Liver (tissue), 9 donors: ENCODE results near the gene CA10. TPM values are rescaled to one million over a fixed set of nuclear protein-coding genes. Genes with fewer than 3 reads are reported as not detected.

Experiments
- DNase-seq: peaks from one replicate; pipeline ENCODE4 v3.0.0-alpha.2; 2017; ENCODE audit warnings: low spot score
- H3K27ac ChIP-seq, 2 donors: one replicate each; pipeline ENCODE4 v1.7.0; 2013; ENCODE audit warnings: inconsistent platforms in 2 of 2, low read length in 2 of 2, control low read depth in 1 of 2, low read depth in 1 of 2, mild to moderate bottlenecking in 1 of 2
- H3K27me3 ChIP-seq, 4 donors: one replicate each; pipeline versions ENCODE4 v1.6.1 to v1.7.0; 2013; ENCODE audit warnings: low read length in 3 of 4, inconsistent platforms in 1 of 4, mild to moderate bottlenecking in 1 of 4, moderate library complexity in 1 of 4; ENCODE audit not compliant: control insufficient read depth in 4 of 4, insufficient read depth in 4 of 4
- H3K36me3 ChIP-seq, 4 donors: one replicate each; pipeline versions ENCODE4 v1.6.1 to v1.7.0; 2013; ENCODE audit warnings: low read length in 3 of 4, mild to moderate bottlenecking in 3 of 4, low read depth in 1 of 4, moderate library complexity in 1 of 4; ENCODE audit not compliant: control insufficient read depth in 4 of 4, insufficient read depth in 3 of 4
- H3K4me1 ChIP-seq, 4 donors: one replicate each; pipeline versions ENCODE4 v1.6.1 to v1.7.0; 2013; ENCODE audit warnings: low read length in 3 of 4, mild to moderate bottlenecking in 3 of 4, moderate library complexity in 1 of 4; ENCODE audit not compliant: control insufficient read depth in 4 of 4, insufficient read depth in 4 of 4
- H3K4me3 ChIP-seq, 3 donors: one replicate each; pipeline versions ENCODE4 v1.6.1 to v1.7.0; 2013; ENCODE audit warnings: low read length in 3 of 3, control low read depth in 1 of 3, low read depth in 1 of 3, mild to moderate bottlenecking in 1 of 3
- H3K9ac ChIP-seq, 2 donors: one replicate each; pipeline ENCODE4 v1.7.0; 2013; ENCODE audit warnings: low read length in 2 of 2, mild to moderate bottlenecking in 2 of 2, moderate library complexity in 2 of 2, control low read depth in 1 of 2, low read depth in 1 of 2
- H3K9me3 ChIP-seq, 4 donors: one replicate each; pipeline versions ENCODE4 v1.6.1 to v1.7.0; 2013; ENCODE audit warnings: low read length in 3 of 4; ENCODE audit not compliant: control insufficient read depth in 4 of 4
- FOXA1 ChIP-seq: IDR thresholded peaks from 2 replicates; pipeline ENCODE4 v1.6.1; 2016; ENCODE audit warnings: antibody characterized with exemption
- FOXA2 ChIP-seq: IDR thresholded peaks from 2 replicates; pipeline ENCODE4 v1.6.1; 2016; ENCODE audit warnings: antibody characterized with exemption
- GABPA ChIP-seq, 2 donors: IDR thresholded peaks in 1 of 2; conservative IDR thresholded peaks in 1 of 2; 2 replicates each; pipeline ENCODE4 v1.6.1; 2016; ENCODE audit warnings: antibody characterized with exemption in 2 of 2, mild to moderate bottlenecking in 1 of 2, moderate library complexity in 1 of 2
- HNF4A ChIP-seq, 2 donors: conservative IDR thresholded peaks; 2 replicates each; pipeline ENCODE4 v1.6.1; 2016; ENCODE audit warnings: antibody characterized with exemption in 2 of 2, mild to moderate bottlenecking in 2 of 2
- HNF4G ChIP-seq: IDR thresholded peaks from 2 replicates; pipeline ENCODE4 v1.6.1; 2016; ENCODE audit warnings: antibody characterized with exemption
- JUND ChIP-seq, 2 donors: IDR thresholded peaks; 2 replicates each; pipeline ENCODE4 v1.6.1; 2016; ENCODE audit warnings: antibody characterized with exemption in 2 of 2
- NR2F2 ChIP-seq: IDR thresholded peaks from 2 replicates; pipeline ENCODE4 v1.6.1; 2016; ENCODE audit warnings: antibody characterized with exemption
- RAD21 ChIP-seq, 2 donors: IDR thresholded peaks; 2 replicates each; pipeline ENCODE4 v1.6.1; 2016; ENCODE audit warnings: antibody characterized with exemption in 2 of 2, mild to moderate bottlenecking in 2 of 2
- RXRA ChIP-seq, 2 donors: IDR thresholded peaks; 2 replicates each; pipeline ENCODE4 v1.6.1; 2017 to 2018; ENCODE audit warnings: antibody characterized with exemption in 2 of 2, mild to moderate bottlenecking in 1 of 2
- SP1 ChIP-seq: IDR thresholded peaks from 2 replicates; pipeline ENCODE4 v1.6.1; 2018; ENCODE audit warnings: antibody characterized with exemption, mild to moderate bottlenecking
- TAF1 ChIP-seq: conservative IDR thresholded peaks from 2 replicates; pipeline ENCODE4 v1.6.1; 2016; ENCODE audit warnings: antibody characterized with exemption, mild to moderate bottlenecking
- YY1 ChIP-seq: IDR thresholded peaks from 2 replicates; pipeline ENCODE4 v1.6.1; 2016; ENCODE audit warnings: antibody characterized with exemption, mild to moderate bottlenecking
- WGBS: extraction: QIAGEN DNeasy Blood & Tissue Kit; methylation state at CpG from one replicate; pipeline ENCODE4 v1.1.7; 2013; 5-methylcytosine and 5-hydroxymethylcytosine counted together
- polyA plus RNA-seq, 2 donors: library from polyadenylated mRNA; stranded (reverse) in 1 of 2; unstranded in 1 of 2; fragments of 200-250 nt in 1 of 2; fragments of >200 nt in 1 of 2; fragmentation: Nextera tagmentation in 1 of 2; extraction: Ambion mirVana in 1 of 2; gene quantifications; one replicate each; pipeline versions ENCODE4 v1.2.1 to v1.2.3, GENCODE V29; 2013 to 2015
- total RNA-seq, 2 donors: library from RNA; depleted of rRNA; stranded (reverse); fragments of >200 nt; gene quantifications; one replicate each; pipeline ENCODE4 v1.2.3, GENCODE V29; 2014
- TF ChIP-seq, protein P1 (sequence below): IDR thresholded peaks from 2 replicates; pipeline ENCODE4 v1.6.1; 2016; ENCODE audit warnings: antibody characterized with exemption
- TF ChIP-seq, protein P2 (sequence below): IDR thresholded peaks from 2 replicates; pipeline ENCODE4 v1.6.1; 2016; ENCODE audit warnings: antibody characterized with exemption
- TF ChIP-seq, protein P3 (sequence below): IDR thresholded peaks from 2 replicates; pipeline ENCODE4 v1.6.1; 2016; ENCODE audit warnings: antibody characterized with exemption, mild to moderate bottlenecking
- TF ChIP-seq, protein P4 (sequence below): fragments of 150-350 bp; IDR thresholded peaks from 2 replicates; pipeline ENCODE4 v1.5.1; 2017; ENCODE audit warnings: improper control_type of control experiment, low read depth, low read length; ENCODE audit not compliant: missing input control
- TF ChIP-seq, protein P5 (sequence below): IDR thresholded peaks from 2 replicates; pipeline ENCODE4 v1.6.1; 2016; ENCODE audit warnings: antibody characterized with exemption
- donor health status: healthy.
- donor health status: healthy.
- donor health status: healthy.
- donor health status: healthy.
- donor health status: healthy.

The CA10 gene
- total and polyA plus RNA-seq, 4 donors, result 0.05 TPM; not detected in 3

DNA sequence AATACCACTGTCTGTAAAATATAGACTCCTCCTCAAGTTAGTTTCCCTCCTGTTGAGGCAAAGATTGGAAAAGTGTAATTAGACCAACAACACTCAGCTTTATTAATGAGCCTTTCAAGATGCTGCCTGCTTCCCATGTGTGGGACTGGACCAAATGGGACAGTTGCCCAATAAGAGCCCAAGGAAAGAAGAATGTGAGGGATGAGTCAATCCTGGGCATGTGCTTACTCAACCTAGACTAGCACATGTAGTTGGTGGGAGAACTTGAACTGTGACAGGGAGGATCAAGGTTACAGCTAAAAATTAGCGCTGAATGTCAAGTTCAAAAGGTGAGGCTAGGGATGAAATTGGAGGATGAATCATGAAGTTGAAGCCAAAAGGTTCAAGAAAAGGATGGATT is 435.5 kb downstream of the CA10 start:
- Histone ChIP-seq H3K4me3 (no peak overlapping the region), H3K4me1 (no peaks in the 10 kb centered on the region), H3K9me3 (no peaks in the 10 kb centered on the region), H3K27ac (no peak overlapping the region), H3K9ac (no peak overlapping the region), H3K36me3 (no peaks in the 10 kb centered on the region), H3K27me3 (no peaks in the 10 kb centered on the region)
- no peak for TF ChIP-seq TAF1
- no peak for TF ChIP-seq SP1
- no peak for TF ChIP-seq JUND (IDR thresholded peaks at IDR 0.05)
- no peak for TF ChIP-seq FOXA1
- TF ChIP-seq, protein P1, sequence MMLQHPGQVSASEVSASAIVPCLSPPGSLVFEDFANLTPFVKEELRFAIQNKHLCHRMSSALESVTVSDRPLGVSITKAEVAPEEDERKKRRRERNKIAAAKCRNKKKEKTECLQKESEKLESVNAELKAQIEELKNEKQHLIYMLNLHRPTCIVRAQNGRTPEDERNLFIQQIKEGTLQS, result no peak
- no peak for TF ChIP-seq NR2F2
- TF ChIP-seq, protein P2, sequence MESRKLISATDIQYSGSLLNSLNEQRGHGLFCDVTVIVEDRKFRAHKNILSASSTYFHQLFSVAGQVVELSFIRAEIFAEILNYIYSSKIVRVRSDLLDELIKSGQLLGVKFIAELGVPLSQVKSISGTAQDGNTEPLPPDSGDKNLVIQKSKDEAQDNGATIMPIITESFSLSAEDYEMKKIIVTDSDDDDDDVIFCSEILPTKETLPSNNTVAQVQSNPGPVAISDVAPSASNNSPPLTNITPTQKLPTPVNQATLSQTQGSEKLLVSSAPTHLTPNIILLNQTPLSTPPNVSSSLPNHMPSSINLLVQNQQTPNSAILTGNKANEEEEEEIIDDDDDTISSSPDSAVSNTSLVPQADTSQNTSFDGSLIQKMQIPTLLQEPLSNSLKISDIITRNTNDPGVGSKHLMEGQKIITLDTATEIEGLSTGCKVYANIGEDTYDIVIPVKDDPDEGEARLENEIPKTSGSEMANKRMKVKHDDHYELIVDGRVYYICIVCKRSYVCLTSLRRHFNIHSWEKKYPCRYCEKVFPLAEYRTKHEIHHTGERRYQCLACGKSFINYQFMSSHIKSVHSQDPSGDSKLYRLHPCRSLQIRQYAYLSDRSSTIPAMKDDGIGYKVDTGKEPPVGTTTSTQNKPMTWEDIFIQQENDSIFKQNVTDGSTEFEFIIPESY, result no peak
- no peak for TF ChIP-seq RAD21 (IDR thresholded peaks at IDR 0.05)
- no peak for TF ChIP-seq HNF4G
- TF ChIP-seq, protein P3, sequence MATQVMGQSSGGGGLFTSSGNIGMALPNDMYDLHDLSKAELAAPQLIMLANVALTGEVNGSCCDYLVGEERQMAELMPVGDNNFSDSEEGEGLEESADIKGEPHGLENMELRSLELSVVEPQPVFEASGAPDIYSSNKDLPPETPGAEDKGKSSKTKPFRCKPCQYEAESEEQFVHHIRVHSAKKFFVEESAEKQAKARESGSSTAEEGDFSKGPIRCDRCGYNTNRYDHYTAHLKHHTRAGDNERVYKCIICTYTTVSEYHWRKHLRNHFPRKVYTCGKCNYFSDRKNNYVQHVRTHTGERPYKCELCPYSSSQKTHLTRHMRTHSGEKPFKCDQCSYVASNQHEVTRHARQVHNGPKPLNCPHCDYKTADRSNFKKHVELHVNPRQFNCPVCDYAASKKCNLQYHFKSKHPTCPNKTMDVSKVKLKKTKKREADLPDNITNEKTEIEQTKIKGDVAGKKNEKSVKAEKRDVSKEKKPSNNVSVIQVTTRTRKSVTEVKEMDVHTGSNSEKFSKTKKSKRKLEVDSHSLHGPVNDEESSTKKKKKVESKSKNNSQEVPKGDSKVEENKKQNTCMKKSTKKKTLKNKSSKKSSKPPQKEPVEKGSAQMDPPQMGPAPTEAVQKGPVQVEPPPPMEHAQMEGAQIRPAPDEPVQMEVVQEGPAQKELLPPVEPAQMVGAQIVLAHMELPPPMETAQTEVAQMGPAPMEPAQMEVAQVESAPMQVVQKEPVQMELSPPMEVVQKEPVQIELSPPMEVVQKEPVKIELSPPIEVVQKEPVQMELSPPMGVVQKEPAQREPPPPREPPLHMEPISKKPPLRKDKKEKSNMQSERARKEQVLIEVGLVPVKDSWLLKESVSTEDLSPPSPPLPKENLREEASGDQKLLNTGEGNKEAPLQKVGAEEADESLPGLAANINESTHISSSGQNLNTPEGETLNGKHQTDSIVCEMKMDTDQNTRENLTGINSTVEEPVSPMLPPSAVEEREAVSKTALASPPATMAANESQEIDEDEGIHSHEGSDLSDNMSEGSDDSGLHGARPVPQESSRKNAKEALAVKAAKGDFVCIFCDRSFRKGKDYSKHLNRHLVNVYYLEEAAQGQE, result no peak
- no peak for TF ChIP-seq RXRA (IDR thresholded peaks at IDR 0.05)
- TF ChIP-seq GABPA (IDR thresholded peaks at IDR 0.05 in 1 of 2, conservative IDR thresholded peaks at IDR 0.05 in 1 of 2), result no peak
- TF ChIP-seq FOXA2, result no peak
- TF ChIP-seq, protein P4, sequence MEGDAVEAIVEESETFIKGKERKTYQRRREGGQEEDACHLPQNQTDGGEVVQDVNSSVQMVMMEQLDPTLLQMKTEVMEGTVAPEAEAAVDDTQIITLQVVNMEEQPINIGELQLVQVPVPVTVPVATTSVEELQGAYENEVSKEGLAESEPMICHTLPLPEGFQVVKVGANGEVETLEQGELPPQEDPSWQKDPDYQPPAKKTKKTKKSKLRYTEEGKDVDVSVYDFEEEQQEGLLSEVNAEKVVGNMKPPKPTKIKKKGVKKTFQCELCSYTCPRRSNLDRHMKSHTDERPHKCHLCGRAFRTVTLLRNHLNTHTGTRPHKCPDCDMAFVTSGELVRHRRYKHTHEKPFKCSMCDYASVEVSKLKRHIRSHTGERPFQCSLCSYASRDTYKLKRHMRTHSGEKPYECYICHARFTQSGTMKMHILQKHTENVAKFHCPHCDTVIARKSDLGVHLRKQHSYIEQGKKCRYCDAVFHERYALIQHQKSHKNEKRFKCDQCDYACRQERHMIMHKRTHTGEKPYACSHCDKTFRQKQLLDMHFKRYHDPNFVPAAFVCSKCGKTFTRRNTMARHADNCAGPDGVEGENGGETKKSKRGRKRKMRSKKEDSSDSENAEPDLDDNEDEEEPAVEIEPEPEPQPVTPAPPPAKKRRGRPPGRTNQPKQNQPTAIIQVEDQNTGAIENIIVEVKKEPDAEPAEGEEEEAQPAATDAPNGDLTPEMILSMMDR, result no peak
- TF ChIP-seq, protein P5, sequence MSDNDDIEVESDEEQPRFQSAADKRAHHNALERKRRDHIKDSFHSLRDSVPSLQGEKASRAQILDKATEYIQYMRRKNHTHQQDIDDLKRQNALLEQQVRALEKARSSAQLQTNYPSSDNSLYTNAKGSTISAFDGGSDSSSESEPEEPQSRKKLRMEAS, result no peak
- TF ChIP-seq YY1, result no peak
- TF ChIP-seq HNF4A (conservative IDR thresholded peaks at IDR 0.05), result no peak
- WGBS, result 98% methylated on average over 1 of the region's 1 CpG
- no peak for DNase-seq

DNA sequence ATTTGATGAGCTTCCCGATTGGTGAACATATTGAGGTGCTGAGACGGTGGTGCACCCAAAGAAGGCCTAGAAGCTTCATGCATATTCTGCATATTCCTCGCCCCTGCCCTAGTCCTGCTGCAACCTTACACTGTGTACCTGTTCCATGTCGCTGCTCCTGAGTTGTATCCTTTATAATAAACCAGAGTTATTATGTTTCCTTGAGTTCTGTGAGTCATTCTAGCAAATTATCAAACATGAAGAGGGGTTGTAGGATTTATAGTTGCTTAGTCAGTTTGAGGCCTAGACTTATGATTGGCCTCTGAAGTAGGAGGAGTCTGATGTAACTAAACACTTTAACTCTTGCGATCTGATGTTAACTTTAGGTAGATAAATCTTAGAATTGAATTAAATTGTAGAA is 436.8 kb downstream of the CA10 start:
- no peak for TF ChIP-seq TAF1
- TF ChIP-seq, protein P1, result no peak
- TF ChIP-seq, protein P3, result no peak
- no peak for TF ChIP-seq YY1
- TF ChIP-seq RXRA (IDR thresholded peaks at IDR 0.05), result no peak
- TF ChIP-seq GABPA (IDR thresholded peaks at IDR 0.05 in 1 of 2, conservative IDR thresholded peaks at IDR 0.05 in 1 of 2), result no peak
- TF ChIP-seq, protein P4, result no peak
- no peak for TF ChIP-seq JUND (IDR thresholded peaks at IDR 0.05)
- no peaks in the 10 kb centered on the region for H3K9me3 ChIP-seq
- H3K27ac ChIP-seq, result no peak overlapping the region
- H3K4me1 ChIP-seq, result no peaks in the 10 kb centered on the region
- 93% methylated on average over 5 of the region's 5 CpGs for WGBS
- no peak overlapping the region for H3K4me3 ChIP-seq
- H3K36me3 ChIP-seq, result no peaks in the 10 kb centered on the region
- no peak overlapping the region for H3K9ac ChIP-seq
- no peak for DNase-seq
- no peaks in the 10 kb centered on the region for H3K27me3 ChIP-seq
